Activated CD4-positive, alpha-beta T cell treated with anti-CD3 and anti-CD28 coated beads, Interleukin-10, Interleukin-2, amounts not matched to agents 100 ng/mL and 50 ng/mL, durations not matched to agents 16 hours and 8 hours (primary cell): Measurements from ENCODE around the gene HSPA13.
"Not testable (repeated sequence)": the region's sequence is repeated elsewhere in the genome, so short reads cannot be mapped to it uniquely, and the experiment has no call there.

Source experiments
- DNase-seq: peaks from one replicate; pipeline ENCODE4 v3.0.0-alpha.2; 2020

Gene HSPA13

GRCh38 chr21:14382835-14383595 lies at the start of gene HSPA13:
Gene HSPA13 (minus strand): TSS chr21:14383146. CDS start chr21:14383119, 27 bp downstream.
- DNase-seq: peak; percentile 100

DNA sequence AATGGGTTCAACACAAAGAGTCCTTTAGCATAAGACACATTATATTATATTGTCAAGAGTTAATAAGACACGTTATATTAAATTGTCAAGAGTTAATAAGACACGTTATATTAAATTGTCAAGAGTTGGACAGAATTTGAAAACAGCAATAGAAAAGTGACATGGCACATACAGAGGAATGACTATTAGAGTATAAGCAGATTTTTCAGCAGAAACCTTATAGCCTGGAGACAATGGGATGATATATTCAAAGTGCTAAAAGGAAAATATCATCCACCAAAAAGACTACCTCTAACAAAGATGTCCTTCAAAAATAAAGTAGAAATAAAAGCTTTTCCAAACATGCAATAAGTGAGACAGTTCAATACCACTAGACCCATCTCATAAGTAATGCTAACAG lies 36.0 kb upstream of the HSPA13 start:
- no peak for DNase-seq

DNA sequence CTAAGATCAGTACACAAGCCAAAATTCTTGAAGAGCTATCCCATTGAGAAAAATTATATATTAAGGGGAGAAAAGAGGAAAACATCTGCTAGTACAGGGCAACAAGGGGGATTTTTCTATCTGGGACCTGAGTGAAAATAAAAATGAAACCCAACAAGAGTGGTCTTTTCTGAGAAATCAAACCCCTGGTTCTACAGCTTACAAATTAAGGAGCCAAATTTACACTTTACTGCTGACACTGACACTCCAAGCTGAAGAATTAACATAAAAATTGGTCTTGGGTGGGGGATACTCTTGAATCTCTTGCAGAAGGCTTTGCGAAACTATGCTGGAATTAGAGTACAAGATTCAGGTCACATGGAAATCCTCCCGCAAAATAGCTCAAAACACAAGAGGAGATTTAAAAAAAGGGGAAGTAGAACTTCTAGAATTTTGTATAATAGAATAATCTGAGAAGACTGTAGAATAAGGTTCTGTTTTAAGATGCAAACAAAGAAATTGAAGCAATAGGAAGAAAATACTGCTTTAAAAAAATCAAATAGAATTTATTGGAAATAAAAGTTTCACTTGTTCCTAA lies 32.1 kb upstream of the HSPA13 start:
- no peak for DNase-seq

GRCh38 chr21:14405962-14406361 lies 23.0 kb upstream of the HSPA13 start:
- no peak for DNase-seq

GRCh38 chr21:14405225-14405624 lies 22.3 kb upstream of the HSPA13 start:
- no peak for DNase-seq

DNA sequence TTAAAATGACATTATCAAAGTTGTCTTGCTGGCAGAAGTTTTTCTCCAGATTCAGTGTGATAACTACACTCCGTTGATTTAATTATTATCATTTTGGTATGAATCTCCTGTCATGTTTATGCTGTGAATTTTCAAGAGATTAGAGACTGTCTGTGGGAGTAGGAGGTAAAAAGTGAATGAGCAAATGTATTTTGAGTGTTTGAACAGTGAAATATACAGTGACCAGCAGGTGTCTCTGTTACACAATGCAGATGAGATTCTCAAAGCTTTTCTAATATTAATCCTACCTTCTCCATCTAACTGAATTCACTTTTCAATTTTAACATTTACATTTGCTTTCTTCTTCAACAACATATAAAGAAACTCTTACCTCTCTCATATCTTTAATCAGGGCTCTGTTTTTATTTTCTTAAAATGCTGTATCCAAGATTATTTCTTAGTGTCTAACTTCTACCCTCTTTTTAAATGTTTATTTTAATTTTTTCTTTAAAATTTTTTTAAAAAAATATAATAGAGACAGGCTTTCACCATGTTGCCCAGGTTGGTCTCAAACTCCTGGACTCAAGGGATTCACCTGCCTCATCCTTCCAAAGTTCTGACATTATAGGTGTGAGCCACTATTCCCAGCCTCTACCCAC lies 20.9 kb upstream of the HSPA13 start:
- DNase-seq: peak; percentile 49

GRCh38 chr21:14401217-14401616 lies 18.3 kb upstream of the HSPA13 start:
- no peak for DNase-seq

GRCh38 chr21:14388282-14388681 lies 5.3 kb upstream of the HSPA13 start:
- no peak for DNase-seq

DNA sequence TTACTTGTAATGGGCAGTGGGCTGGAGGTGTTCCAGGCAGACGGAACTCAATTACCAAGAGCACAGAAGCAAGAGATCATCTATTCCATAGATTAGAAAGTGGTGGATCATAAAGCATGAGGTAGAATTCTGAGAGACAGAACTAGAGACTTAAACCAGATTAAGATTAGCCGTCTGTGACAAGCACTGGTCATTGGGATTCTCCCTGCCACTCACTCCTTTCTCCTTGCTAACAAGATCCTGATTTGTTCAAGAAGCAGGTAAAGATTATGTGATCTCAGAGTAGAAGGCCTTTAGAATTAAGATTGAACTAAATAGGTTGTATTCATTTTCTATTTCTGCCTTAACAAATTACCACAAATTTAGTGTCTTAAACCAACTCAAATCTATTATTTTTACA lies 1.5 kb upstream of the HSPA13 start:
- DNase-seq: no peak

DNA sequence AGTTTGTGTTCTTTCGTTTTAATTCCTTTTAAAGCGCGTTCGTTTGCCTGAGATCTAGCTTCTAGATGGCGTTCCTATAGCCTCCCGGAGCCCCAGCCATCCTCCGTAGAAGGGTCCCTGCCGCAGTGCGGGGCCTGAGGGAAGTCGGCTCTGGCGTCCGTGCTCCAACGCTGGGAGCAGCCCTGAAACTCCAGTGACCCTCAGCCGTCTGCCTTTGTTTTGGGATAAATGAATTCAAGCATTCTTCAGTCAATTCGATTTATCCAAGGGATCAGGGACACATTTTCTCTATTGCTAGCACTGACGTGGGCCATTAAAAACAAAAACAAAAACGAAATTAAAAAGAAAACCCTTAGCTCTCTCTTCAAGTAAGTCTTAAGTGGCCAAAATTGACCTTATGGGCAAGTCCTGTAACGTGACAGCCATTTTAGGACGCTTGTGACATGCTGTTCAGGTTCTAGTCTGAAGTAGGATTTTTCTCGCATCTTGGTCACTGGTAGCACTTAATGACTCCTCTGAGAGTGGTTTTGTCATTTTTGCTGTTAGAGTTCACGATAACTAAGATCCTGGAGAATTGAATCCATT lies 742 bp upstream of the HSPA13 start:
- peak; percentile 25 for DNase-seq

GRCh38 chr21:14382486-14382834 lies 486 bp downstream of the HSPA13 start:
- peak; percentile 44 for DNase-seq

DNA sequence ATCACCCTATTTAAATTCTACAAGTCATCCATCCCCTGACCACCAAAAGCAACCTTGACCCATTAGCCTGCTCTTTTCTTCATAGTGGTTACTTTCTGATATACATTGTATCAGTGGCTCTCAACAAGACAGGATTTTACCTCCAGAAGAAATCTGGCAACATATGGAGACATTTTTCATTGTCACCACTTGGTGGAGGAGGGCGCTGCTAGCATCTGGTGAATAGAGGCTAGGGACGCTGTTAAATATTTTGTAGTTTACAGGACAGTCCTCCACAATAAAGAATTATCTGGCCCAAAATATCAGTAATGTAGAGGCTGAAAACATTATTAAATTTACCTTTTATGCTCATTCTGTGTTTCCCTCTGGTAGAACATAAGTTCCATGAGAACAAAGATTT lies 6.1 kb downstream of the HSPA13 start:
- no peak for DNase-seq

DNA sequence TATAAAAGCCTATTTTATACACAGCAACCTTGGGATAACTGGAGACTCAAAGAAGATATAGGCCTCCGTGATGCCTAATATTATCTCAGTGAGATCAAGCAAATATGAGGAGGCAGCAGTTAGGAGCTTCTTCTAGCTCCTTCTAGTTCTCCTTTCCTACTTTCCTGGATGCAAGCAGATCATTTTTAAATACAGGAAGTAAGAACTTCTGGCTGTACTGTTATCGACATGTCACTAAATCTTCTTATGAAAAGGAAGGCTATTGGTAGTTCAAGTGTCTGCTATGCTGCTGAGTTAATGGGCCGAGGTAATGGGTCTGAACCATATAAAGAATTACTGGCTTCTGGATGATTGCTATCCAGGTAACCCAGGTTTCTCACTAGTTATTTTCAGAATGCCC lies 15.9 kb downstream of the HSPA13 start:
- DNase-seq: no peak

DNA sequence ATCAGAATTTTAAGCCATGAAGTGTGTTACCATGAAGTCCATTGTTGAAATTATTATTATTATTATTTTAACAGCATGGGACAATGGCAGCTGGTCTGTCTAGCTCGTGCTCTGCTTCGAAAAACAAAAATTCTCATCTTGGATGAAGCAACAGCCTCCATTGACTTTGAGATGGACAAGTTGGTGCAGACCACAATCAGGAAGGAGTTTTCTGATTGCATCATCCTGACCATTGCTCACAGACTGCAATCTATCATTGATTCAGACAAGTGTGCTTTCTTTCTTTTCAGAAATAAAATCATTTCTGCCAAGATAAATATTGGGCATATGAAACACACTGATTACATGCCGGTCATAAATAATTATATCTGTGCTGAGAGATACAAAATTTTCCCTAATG lies 21.0 kb downstream of the HSPA13 start:
- no peak for DNase-seq

GRCh38 chr21:14358775-14359174 lies 24.2 kb downstream of the HSPA13 start:
- no peak for DNase-seq

DNA sequence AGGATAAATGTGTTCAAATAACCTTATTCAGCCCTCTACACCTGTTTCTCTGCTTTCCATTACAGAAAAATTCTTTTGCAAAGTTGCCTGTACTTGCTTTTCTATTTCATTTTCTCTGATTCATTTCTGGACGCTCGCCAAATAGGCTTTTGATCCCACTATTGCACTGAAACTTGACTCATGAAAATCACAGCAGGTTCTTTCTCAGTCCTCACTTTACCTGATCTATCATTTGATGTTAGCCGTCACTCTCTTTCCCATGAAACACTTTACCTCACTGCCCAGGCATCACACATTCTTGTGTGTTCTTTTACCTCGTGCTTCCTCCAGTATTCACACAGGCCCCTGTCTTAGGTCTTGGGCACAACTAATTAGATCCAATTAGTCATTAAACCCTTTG lies 26.2 kb downstream of the HSPA13 start:
- no peak for DNase-seq

DNA sequence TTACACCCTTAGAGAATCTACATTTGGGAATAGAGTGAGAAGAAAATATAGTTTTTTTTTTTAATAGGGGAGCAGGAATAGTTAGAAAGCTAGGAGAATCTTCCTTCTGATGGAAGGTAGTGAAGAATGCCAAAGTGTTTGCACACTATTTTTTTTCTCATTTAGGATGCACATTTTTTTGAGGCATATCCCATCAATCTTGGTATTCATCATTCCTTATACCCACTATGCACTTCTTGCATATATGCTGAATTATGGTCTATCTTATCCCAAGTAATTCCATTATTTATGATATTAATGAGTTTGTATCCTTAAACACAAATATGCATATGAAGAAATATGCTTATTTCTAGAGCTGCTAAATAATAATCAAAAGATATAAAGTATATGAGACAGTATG lies 28.4 kb downstream of the HSPA13 start:
- no peak for DNase-seq

DNA sequence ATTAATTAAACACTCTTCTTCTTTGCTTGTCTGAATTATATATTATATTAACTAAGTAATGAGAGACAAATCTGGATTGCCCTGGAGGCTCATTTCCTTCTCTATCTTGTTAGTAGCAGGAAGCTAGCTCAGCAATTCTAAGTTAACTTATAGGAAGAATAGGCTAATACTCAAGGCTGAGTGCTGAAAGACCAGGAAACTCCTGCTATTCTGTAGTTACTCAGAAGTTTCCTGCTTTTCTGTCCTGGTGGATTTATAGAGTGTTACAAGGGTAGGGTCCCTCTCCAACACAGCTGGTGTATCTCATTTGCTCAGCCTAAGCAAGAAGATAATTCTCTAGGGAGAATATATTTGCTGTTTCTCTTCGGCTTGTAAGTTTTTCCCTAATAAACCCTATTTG lies 29.2 kb downstream of the HSPA13 start:
- DNase-seq: no peak

- DNase-seq: no peak
Measured at GRCh38 chr21:14353231-14353630, 29.7 kb downstream of the HSPA13 start.

- DNase-seq: not testable (repeated sequence)
Measured at GRCh38 chr21:14327346-14327745, 55.6 kb downstream of the HSPA13 start.

DNA sequence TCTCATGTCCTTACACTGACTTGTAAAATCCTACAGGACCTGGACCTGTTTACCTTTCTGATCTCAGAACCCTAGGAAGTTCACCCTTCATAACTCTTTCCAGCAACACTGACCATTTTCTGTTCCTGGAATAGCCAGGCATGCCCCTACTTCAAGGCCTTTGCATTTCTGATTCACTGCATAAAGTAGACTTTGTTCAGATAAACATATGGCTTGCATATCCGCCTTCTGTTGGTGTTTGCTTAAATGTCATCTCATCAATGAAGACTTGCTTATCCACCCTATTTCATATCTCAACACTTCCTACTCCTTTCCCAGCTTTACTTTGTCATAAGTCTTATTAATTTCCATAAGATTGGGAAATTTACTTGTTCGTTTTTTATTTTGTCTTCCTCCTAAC lies 57.4 kb downstream of the HSPA13 start:
- DNase-seq: no peak
